Measurements from ENCODE around the gene TPSD1.

GRCh38 chr16:1210461-1210860, 45.4 kb upstream of the TPSD1 start:
- TF ChIP-seq AFF4 (CRISPR knock-in tag; IDR thresholded peaks at IDR 0.05; ENCODE audit: borderline replicate concordance) (no peak), CTCF (IDR thresholded peaks at IDR 0.05) (no peak), ZNF232 (CRISPR knock-in tag; IDR thresholded peaks at IDR 0.05) (no peak), MAX (CRISPR knock-in tag; IDR thresholded peaks at IDR 0.05) (no peak), ZNF416 (CRISPR knock-in tag; IDR thresholded peaks at IDR 0.05) (no peak), FOXP1 (CRISPR knock-in tag; IDR thresholded peaks at IDR 0.05; ENCODE audit: borderline replicate concordance) (no peak)

All from WTC11 (cell line).